ENCODE data around the gene VAC14.
"Not testable (repeated sequence)": the region's sequence is repeated elsewhere in the genome, so short reads cannot be mapped to it uniquely, and the experiment has no call there.

VAC14 gene

DNA sequence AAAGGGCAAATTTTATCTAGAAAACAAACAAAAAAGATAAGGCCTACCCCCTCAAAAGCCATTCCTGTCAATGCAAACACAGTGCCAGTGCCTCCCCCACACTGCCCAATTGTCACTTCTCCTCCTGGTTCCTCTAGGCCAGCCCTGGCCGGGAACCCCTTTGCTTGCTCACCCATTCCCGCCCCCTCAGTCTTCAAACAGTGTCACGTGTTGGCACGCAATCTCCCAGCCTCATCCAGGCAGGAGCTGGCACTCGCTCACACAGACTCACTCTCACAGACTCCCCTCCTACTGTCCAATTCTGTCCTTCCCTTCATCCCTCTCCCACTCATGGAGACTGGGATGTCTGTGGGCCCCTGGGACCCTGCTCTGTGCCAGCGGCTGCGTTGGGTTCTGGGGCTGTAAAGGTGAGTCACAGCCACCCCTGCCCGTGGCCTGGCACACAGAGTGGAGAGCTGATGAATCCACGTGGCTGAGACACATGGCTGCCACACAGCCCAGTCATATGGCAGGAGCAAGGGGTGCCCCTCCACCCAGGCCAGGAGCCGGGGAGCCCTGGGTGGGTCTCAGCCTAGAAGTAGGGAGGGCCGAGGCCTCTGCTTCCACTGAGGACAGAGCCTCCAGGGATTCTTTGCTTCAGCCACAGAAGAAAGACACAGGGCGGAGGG is 54.8 kb downstream of the VAC14 start:
- CTCF ChIA-PET = no interaction called here
- no peak for DNase-seq (ENCODE audit: extremely low spot score)
- POLR2A ChIA-PET = no interaction called here
- TF ChIP-seq ZNF384 (IDR thresholded peaks at IDR 0.05) = no peak
- TF ChIP-seq ELF4 (IDR thresholded peaks at IDR 0.05) = no peak
- no peak for TF ChIP-seq BHLHE40 (IDR thresholded peaks at IDR 0.05; ENCODE audit: borderline replicate concordance)
- TF ChIP-seq PKNOX1 (IDR thresholded peaks at IDR 0.05) = no peak
- no peak for TF ChIP-seq TARDBP (IDR thresholded peaks at IDR 0.05)
- TF ChIP-seq NFRKB (IDR thresholded peaks at IDR 0.05) = no peak
- no peak for TF ChIP-seq SP1 (IDR thresholded peaks at IDR 0.05)
- TF ChIP-seq SUZ12 (IDR thresholded peaks at IDR 0.05) = no peak
- TF ChIP-seq LEF1 (IDR thresholded peaks at IDR 0.05; ENCODE audit: borderline replicate concordance) = no peak
- TF ChIP-seq FOXA1 (IDR thresholded peaks at IDR 0.05) = no peak
- no peak for TF ChIP-seq CTBP1 (IDR thresholded peaks at IDR 0.05; ENCODE audit: borderline replicate concordance)
- no peak for TF ChIP-seq FOXK2 (IDR thresholded peaks at IDR 0.05)
- no peak for TF ChIP-seq L3MBTL2 (conservative IDR thresholded peaks at IDR 0.05)
- TF ChIP-seq ARNT (IDR thresholded peaks at IDR 0.05) = no peak
- no peak for TF ChIP-seq HDGF (IDR thresholded peaks at IDR 0.05; ENCODE audit: borderline replicate concordance)
- no peak for TF ChIP-seq FOXM1 (IDR thresholded peaks at IDR 0.05; ENCODE audit: borderline replicate concordance)

- no peak for DNase-seq (ENCODE audit: extremely low spot score)
- ChIA-PET POLR2A (no interaction called here), CTCF (no interaction called here)
- no peak for TF ChIP-seq HDGF (IDR thresholded peaks at IDR 0.05; ENCODE audit: borderline replicate concordance)
- TF ChIP-seq ARNT (IDR thresholded peaks at IDR 0.05) = no peak
- no peak for TF ChIP-seq L3MBTL2 (conservative IDR thresholded peaks at IDR 0.05)
- no peak for TF ChIP-seq CTBP1 (IDR thresholded peaks at IDR 0.05; ENCODE audit: borderline replicate concordance)
Observed at GRCh38 chr16:70745536-70746025, 55.4 kb downstream of the VAC14 start.

GRCh38 chr16:70744366-70744765 is 56.6 kb downstream of the VAC14 start:
- CTCF ChIA-PET = interaction anchor here (0.6 kb wide), 1 partner anchor 91 kb away, joined by 3 read pairs; no protein-coding TSS in a partner anchor
- no peak for DNase-seq (ENCODE audit: extremely low spot score)
- POLR2A ChIA-PET = no interaction called here
- no peak for TF ChIP-seq BHLHE40 (IDR thresholded peaks at IDR 0.05; ENCODE audit: borderline replicate concordance)
- no peak for TF ChIP-seq FOXM1 (IDR thresholded peaks at IDR 0.05; ENCODE audit: borderline replicate concordance)
- TF ChIP-seq FOXA1 (IDR thresholded peaks at IDR 0.05) = no peak
- TF ChIP-seq NFRKB (IDR thresholded peaks at IDR 0.05) = no peak
- TF ChIP-seq L3MBTL2 (conservative IDR thresholded peaks at IDR 0.05) = no peak
- no peak for TF ChIP-seq FOXK2 (IDR thresholded peaks at IDR 0.05)
- no peak for TF ChIP-seq CTBP1 (IDR thresholded peaks at IDR 0.05; ENCODE audit: borderline replicate concordance)
- TF ChIP-seq HDGF (IDR thresholded peaks at IDR 0.05; ENCODE audit: borderline replicate concordance) = no peak
- TF ChIP-seq ZNF384 (IDR thresholded peaks at IDR 0.05) = no peak
- TF ChIP-seq SP1 (IDR thresholded peaks at IDR 0.05) = no peak
- TF ChIP-seq PKNOX1 (IDR thresholded peaks at IDR 0.05) = no peak
- no peak for TF ChIP-seq ELF4 (IDR thresholded peaks at IDR 0.05)
- TF ChIP-seq SUZ12 (IDR thresholded peaks at IDR 0.05) = no peak
- TF ChIP-seq ARNT (IDR thresholded peaks at IDR 0.05) = no peak
- TF ChIP-seq TARDBP (IDR thresholded peaks at IDR 0.05) = no peak
- no peak for TF ChIP-seq LEF1 (IDR thresholded peaks at IDR 0.05; ENCODE audit: borderline replicate concordance)

GRCh38 chr16:70743791-70744190 is 57.2 kb downstream of the VAC14 start:
- TF ChIP-seq ARNT (IDR thresholded peaks at IDR 0.05) (no peak), FOXK2 (IDR thresholded peaks at IDR 0.05) (no peak), TARDBP (IDR thresholded peaks at IDR 0.05) (no peak), LEF1 (IDR thresholded peaks at IDR 0.05; ENCODE audit: borderline replicate concordance) (no peak), NFRKB (IDR thresholded peaks at IDR 0.05) (no peak), FOXA1 (IDR thresholded peaks at IDR 0.05) (no peak), ZNF384 (IDR thresholded peaks at IDR 0.05) (no peak), PKNOX1 (IDR thresholded peaks at IDR 0.05) (no peak), L3MBTL2 (conservative IDR thresholded peaks at IDR 0.05) (no peak), SP1 (IDR thresholded peaks at IDR 0.05) (no peak), BHLHE40 (IDR thresholded peaks at IDR 0.05; ENCODE audit: borderline replicate concordance) (no peak), FOXM1 (IDR thresholded peaks at IDR 0.05; ENCODE audit: borderline replicate concordance) (no peak), ELF4 (IDR thresholded peaks at IDR 0.05) (no peak)
- POLR2A ChIA-PET = no interaction called here
- CTCF ChIA-PET = interaction anchor here (0.6 kb wide), 1 partner anchor 91 kb away, joined by 3 read pairs; no protein-coding TSS in a partner anchor

DNA sequence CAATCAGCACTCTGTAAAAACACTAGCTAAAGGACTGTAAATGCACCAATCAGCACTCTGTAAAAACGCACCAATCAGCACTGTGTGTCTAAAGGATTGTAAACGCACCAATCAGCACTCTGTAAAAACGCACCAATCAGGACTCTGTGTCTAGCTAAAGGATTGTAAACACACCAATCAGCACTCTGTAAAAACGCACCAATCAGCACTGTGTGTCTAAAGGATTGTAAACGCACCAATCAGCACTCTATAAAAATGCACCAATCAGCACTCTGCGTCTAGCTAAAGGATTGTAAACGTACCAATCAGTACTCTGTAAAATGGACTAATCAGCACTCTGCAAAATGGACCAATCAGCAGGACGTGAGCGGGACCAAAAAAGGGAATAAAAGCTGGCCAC is 58.0 kb downstream of the VAC14 start:
- DNase-seq (ENCODE audit: extremely low spot score); POLR2A ChIA-PET; CTCF ChIA-PET: not testable (repeated sequence)

More at GRCh38 chr16:70743791-70744190, 57.2 kb downstream of the VAC14 start:
- DNase-seq (ENCODE audit: extremely low spot score) = no peak

DNA sequence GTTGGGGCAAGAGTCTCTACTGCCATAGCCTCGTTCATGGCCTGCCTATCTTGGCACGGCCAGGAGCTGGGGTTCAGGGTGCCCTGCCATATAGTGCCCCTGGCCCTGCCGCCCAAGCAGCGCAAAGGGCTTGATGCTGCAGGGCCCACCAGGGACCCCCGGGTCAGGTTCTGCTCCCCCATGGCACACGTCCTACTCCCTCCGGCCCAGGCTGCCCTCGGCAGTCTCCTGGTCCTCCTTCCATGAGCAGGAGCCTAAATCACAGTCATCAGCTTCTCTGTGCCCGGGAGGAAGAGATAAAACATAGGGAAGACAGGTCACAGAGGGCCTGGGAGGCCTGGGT is 59.2 kb downstream of the VAC14 start:
- CTCF ChIA-PET = no interaction called here
- no peak for DNase-seq (ENCODE audit: extremely low spot score)
- TF ChIP-seq PKNOX1 (IDR thresholded peaks at IDR 0.05) = no peak
- TF ChIP-seq TARDBP (IDR thresholded peaks at IDR 0.05) = no peak
- no peak for TF ChIP-seq ZNF384 (IDR thresholded peaks at IDR 0.05)
- POLR2A ChIA-PET = no interaction called here
